GM18867 (cell line): Measurements from ENCODE around the gene TMEM132A.
"Not testable (repeated sequence)": the region's sequence is repeated elsewhere in the genome, so short reads cannot be mapped to it uniquely, and the experiment has no call there.

Experiments used
- ATAC-seq: cut with Tn5 transposase; IDR thresholded peaks from one replicate; pipeline ENCODE4 v1.9.1; 2021; ENCODE audit warnings: mild to moderate bottlenecking, moderate library complexity; ENCODE audit not compliant: unreplicated experiment

Gene TMEM132A

DNA sequence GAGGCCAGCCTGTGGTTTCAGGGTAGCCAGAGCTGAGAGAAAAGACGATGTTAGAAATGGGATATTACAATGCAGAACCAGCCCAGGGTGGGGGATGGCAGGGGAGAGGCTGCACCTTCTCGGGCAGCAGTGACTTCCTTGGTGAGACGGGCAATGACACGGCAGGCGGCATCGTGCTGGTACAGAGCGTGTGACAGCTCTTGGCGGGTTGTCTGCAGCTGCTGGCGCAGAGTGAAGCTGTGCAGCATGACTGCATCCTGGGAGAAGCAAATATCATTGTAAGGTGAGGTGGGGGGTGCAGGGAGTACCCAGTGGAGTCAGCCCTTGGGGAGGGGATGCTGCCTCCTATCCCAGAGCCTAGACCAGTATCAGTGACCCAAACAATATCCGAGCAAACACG, 21.6 kb upstream of the TMEM132A start:
- no peak for ATAC-seq

DNA sequence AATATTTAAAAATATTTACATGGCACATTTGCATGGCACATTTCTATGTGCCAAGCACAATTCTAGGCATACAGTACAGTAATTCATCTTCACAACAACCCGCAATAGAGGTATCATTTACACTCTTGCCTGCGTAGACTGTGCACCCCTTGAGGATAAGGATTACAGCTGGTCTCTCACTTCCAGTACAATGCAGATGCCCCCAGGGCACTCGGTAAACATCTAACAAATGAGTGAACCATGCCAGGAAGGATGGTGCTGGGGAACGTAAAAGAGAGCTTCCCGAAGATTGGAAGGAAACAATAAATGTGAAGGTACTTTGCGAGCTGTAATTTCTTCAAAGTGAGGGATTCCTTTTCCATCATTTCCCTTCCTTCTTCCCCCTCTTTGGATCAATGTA, 19.2 kb upstream of the TMEM132A start:
- no peak for ATAC-seq

DNA sequence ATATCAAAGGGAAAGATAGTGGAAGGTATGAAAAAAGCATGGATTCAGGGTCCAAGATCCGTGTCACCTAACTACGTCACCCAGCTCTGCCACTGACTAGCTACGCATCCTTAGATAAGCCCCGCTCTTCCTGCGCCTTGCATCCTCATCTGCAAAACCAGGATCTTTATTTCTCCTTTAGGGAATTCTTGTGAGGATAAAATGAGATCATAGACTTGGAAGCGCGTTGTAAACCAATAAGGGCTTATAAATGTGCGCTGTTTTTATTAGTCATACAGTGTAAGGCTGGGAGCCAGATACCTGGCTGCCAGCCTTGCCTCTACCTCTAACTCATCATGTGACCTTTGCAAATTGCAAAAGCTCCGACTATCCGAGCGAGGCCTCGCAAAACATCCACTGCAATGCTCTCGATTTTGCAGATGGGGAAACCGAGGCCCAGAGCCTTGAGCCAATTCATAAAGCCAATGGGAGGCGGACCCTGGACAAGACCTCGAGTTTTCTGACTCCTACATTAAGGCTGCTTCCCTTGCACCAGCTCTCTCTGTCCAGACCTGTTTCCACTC, 18.6 kb upstream of the TMEM132A start:
- ATAC-seq: no peak

DNA sequence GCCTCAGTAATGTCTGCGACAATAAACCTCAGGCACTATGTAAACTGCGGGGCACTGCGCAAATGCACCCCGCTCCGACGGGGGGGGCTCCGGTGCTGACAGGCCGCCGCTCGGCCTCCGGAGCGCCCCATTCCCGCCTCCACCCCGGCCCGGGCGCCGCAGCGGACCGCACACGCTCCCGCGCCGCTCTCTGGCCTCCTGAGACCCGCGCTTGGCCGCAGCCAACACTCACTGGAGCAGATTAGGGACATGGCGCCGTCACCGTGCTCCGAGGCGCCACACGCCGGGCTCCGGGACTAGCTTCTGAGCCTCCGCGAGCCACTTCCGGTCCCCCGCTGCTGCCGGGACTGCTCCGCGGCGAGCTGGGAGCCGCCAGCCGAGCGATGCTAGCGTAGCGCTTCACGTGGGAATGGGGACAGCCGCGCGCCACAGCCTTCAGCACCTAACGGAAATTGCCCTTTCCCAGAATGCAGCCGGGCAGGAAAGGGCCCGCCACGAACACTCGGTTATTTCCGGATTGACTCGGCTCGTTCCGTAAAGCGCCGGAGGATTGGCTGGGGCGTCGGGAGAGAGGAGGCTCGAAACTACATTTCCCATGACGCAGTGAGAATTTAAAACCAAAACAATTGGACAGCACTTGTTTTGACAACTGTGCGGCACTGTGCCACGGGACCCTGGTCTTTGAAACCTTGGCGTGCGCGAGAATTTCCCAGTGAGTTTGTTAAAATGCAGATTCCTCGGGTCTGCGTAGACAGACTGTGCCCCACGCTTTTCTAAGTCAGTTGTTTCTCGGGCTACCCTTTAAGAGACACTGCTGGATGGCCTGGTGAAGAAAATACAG, 17.9 kb upstream of the TMEM132A start, which contains the start of gene PRPF19:
PRPF19 (minus strand) TSS at position 454 of the 841 bp plus-strand sequence; CDS start at position 251, 203 bp downstream.
- peak; percentile 79 for ATAC-seq

DNA sequence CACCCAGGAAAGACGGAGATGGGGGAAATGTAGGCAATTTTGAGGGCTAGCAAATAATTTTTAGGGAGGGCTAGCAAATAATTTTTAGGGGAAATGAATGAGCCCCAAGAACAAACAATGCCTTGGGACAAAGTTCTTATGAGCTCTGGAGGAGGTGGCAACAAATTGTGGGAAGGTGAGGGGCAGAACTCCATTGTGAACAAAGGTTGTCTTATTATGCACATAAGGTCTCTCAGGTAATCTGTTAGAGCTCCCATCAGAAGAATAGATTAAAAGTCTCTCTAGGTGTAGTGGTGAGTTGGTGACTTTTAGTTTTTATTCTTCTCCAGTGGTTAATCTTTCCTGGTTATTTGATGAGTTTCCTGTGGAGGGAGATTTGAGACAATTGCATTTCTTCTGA, 15.5 kb upstream of the TMEM132A start:
- ATAC-seq: no peak

DNA sequence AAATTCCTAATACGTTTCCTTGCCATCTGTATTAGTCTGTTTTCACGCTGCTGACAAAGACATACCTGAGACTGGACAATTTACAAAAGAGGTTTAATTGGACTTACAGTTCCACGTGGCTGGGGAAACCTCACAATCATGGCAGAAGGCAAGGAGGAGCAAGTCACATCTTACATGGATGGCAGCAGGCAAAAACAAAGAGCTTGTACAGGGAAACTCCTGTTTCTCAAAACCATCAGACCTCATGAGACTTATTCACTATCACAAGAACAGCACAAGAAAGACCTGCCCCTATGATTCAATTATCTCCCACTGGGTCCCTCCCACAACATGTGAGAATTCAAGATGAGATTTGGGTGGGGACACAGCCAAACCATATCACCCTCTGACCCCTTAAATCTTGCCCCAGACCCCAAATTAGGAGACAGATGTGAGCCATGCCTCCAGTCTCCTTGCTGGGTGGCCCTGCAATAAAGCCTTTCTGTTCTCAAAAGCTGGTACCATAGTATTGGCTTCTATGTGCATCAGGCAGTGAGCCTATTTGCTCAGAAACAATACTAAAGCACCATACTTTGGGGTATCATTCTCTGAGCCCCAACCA, 14.5 kb upstream of the TMEM132A start:
- ATAC-seq: not testable (repeated sequence)

DNA sequence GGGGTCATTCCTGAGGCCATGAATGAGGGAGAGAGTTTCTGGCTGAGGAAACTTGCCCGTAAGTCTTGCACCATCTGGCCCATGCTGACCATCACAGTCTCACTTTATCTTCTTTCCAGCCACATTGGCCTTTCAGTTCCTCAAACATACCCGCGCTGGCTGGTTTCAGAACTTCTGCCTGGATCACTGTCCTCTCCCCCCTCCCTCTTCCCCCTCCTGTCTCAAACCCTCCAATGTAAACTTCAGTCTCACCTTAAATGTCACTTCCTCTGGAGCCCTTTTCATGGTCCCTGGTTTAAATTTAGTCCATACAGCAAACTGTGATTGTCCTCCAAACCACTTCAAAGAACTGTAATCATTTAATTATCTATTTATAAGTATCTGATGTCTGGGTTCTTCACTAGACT, 14.0 kb upstream of the TMEM132A start:
- ATAC-seq: peak; percentile 36

DNA sequence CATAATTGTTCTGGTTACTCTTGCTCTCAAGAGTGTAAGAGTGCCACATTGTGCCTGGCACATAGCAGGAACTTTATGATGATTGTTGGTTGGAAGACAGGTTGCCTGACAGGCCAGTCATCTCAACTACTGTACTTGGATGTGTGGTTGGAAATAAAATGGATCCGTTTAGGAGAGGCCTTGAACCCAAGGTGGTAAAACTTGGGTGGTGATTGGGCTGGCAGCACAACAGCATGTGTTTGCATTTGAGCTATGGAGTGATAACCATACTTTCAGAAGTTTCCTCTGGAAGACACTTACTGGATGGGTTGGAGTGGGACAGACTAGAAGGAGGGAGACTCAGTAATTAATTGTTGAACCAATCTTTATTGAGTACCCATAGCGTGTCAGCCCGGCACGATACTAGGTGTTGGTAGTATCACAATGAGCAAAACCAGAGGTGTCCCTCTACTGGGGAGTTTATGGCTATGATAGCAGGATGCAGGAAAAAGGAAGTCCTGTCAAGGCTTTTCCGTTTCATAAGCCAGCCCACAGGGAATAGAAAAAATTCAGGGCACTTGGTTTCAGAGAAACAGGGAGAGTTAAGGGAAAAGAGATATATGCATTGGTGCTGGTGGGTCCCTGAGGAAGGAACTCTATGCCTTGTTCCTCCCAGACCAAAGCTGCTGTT, 13.4 kb upstream of the TMEM132A start:
- no peak for ATAC-seq

DNA sequence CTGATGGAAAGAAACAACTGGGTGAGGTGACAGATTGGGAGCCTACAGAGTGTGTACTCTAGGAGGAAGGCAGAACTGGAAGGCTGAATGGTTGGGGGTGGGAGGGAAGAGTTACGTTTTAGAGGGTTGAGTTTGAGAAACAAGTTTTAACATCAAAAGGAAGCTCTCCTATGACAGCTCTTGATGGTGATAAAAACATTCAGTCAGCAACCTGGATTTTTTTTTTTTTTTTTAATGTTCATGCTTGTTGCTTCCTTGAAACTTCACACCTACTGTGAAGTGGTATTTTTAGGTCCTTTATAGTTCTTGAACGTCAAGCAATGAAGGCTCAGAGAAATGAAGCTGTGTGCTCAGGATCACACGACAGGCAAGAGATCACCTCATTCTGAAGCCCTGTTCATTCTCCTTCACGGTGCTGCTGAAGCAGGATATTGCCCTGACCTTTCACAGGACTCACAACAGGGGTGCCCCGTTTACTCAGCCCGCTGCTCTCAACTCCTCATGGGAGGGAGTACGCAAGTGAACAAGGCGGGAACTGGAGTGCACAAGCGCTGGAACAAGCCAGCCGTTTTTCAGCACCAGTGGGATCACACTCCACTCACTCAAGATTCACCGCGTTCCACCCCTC, 11.9 kb upstream of the TMEM132A start:
- ATAC-seq: no peak

DNA sequence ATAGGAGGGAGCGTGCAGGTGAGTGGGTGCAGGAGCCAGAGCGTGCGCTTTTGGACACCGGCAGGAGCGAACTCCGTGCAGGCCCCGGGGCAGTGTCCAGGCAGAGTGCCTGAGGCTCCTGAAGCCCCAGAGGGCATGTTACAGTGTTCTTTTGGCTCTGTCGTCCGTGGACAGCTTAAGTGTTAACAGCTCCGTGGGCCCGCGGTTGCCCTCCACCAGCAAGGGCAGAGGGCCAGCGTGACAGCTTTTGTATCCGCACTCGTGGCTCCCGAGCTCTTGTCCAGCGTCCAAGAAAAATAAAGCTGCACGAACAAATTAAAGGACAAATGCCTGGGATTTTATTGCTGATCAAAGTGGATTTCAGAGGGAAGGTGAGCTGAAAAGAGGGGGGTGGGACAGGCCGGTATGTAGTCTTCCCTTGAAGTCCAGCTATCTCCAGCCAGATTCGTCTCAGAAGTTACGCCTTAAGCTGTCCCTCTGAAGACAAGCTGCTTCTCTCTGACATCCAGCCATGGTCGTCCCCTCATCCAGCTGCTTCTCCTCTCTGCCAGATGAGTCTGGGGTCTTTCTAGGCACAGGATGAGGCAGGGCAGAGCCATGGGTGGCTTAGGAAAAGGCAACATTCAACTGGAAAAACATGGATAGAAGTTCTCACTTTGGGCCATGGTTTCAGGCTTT, 11.3 kb upstream of the TMEM132A start:
- no peak for ATAC-seq

DNA sequence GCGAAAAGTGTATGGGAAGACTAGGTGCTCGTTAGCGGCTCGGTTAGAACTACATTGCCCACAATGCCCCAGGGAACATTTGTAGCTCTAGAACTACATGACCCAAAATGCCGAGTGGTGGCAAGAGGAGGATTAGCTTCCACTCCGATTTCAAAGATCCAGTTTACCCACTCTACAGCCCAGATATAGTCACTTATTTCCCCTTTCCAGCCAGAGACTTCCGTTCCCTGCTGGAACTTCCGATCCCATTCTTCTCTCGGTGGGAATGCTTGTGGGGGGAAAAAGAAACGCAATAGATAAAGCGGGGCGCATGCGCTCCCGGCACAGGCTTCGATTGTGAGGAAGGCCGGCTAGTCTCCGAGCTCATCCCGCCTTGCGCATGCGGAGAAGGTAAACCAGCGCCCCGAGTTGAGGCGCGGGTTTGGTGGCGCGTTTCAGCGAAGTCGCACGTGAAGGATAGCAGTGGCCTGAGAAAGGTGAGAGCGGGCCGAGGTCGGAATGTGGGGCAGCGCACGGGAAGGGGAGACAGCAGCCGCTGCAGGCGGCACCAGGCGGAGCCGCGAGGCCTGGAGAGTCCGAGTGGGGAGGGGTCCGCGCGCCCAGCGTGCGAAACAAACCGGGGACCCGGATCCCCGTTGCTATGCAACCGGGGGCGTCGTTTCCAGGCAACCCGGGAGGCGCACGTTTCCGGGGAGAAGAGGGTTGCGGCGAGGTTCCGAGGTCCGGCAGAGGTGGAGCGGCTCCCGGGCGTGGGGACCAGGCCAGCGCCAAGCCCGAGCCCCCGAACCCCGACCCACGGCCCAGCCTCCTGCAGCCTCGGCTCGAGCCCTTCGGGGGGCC, 10.2 kb upstream of the TMEM132A start, which contains the start of gene TMEM109:
TMEM109 (plus strand) TSS at position 366 of the 840 bp plus-strand sequence. CDS start 5,536 bp downstream, outside the sequence.
- ATAC-seq: peak; percentile 46

DNA sequence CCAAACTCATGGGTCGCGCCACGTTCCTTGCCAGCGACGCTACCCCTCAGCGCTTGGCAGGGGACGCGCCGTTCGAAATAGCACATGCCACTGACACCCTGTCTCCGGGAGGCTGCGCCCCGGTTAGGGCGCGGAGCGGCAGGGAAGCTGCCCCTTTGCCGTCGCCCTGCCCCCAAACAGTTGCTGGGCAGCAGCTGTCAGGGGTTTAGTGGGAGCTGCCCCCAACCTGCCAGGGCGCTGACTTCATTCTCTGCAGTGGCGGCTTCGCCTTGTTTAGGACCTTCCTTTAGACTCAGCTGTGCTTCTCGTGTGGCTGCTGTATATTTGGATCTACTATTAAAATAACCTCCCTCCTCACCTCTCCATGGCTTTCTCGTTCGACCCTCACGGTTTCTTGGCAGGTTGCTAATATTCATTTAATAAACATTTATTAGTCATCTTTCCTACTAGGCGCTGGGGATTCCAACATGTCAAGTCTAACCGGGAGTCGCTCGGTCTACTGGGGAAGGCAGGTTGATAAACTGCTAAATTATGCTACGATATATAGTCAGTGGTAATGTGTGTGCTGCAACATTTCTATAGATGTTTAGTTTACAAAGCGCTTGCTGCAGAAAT, 9.5 kb upstream of the TMEM132A start:
- ATAC-seq: no peak

DNA sequence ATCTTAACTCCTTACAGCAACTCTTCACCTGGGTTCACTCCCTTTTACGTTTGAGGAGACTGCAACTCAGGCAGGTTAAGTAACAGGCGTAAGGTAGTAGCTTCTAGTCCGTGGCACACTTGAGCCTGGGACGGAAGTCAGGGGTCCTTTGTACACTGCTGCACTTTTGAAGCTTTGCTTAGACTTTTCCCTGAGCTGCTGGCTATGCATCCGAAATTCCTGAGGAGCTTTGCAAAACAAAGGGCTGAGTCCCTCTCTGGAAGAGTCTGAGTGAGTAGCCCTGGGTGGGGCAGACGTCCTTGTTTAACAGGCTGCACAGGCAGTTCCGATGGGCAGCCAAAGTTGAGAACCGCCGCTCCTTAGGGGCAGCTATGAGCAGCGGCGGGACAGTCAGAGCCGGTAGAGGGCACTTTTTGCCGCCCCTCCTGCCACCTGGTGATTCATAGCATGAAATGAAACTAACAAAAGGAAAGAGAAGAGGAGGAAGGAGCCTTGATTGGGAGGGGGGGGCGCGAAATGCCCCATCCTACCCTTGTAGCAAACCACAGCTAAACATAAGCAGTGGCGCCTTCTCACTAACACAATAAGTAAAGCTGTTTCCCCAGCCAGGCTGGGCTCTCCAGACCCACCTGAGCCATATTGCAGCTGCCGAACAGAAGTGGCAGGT, 8.9 kb upstream of the TMEM132A start:
- ATAC-seq: peak; percentile 54

DNA sequence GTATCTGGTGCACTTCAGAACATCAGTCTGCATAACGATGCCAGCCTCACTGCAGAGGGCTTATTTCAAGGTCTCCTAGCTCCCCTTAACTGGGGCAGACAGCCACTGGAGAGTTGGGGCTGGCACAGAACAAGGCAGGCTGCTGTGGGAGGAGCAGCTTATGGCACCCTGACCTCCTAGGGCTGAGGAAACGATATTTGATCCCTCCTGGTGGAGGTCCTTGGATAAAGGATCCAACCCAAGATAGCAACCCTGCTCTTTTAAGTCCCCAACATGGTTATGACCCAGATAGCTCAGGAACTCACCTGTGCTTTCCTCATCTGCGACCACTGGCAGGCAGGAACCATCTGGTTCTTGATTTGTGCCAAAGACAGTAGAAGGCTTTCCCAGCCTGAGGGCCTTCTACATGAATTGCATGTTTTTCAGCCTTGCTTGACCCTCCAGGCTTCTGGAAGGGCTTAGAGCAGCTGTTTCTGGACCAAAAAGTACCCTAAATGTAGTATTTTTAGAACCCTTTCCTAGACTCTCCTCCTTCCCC, 7.5 kb upstream of the TMEM132A start:
- no peak for ATAC-seq

DNA sequence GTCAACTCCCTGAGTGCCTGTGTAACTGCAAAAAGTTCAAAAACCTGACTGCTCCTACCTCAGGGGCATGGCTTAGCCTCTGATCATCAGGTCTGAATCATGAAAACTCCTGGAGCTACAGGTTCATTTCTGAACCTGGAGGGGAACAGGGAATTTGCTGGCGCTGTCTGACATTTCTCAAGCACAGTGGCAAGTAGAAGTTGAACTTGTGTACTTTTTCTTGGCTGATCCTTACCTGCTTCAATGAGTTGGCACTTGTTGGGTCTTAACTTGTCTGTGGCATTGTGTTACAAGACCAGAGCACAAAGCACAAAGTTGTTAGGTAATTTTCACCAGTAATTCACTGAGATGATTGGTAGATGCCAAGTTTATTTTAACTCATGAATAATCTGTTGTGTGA, 7.0 kb upstream of the TMEM132A start:
- ATAC-seq: no peak

DNA sequence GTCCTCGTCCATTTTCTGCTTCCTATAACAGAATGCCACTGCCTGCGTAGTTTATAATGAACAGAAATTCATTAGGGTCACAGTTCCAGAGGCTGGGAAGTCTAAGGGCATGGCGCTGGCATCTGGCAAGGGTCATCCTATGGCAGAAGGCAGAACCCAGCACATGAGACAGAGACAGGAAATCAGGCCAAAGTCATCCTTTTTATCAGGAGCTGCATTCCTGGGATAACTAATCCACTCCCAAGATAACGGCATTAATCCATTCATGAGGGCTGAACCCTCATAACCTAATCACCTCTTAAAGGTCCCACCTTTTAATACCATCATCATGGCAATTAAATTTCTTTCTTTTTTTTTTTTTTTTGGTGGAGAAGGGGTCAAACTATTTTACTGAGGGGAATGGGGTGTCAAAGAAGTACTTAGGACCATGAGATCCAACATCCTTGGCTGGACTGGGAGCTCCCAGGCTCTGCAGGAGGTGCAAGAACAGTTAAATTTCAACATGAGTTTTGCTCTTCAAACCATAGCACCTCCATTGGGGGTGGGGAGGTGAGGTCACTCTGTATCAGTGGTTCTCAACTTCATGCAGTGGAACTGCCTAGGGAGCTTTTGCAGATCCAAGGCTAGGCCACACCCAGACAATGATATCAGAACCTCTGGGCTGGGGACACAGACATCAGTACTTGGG, 5.9 kb upstream of the TMEM132A start:
- ATAC-seq: no peak

DNA sequence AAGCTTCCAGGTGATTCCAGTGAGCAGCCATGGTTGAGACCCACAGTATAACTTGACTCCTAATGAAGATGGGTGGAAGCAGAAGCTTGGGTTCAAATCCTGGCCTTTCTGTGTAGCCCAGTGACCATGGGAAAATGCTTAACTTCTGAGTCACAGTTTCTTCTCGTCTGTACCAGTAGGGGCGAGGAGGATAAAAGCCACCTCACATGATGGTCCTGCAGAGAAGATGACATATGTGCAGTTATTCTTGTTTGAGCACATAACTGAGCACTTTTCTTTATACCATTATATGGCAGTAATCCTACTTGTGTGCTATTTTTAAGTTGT, 5.4 kb upstream of the TMEM132A start:
- ATAC-seq: no peak

DNA sequence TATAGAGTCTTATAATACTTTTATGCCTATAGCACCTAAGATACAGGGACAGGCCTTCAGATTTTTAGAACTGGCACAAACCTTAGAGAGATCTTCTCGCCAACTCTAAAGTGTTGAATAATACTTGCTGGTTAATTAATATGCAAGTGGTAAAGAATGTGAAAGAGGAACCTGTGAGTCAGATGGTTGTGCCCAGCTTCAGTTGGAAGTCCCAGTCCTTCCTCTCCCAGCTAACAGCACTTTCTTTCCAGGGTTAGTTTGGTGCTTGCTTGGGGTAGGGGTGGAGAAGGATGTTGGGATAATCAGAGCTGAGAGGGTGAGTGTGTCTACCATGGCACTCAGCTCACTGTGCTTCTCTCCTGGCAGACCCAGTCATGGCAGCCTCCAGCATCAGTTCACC, 4.9 kb upstream of the TMEM132A start:
- no peak for ATAC-seq
